OCI-LY1 (cell line): Measurements from ENCODE around the gene RBMS3.

Experiments
- H2AFZ ChIP-seq: fragments of 200-600 bp; sonication (generic), shearing (Covaris generic); 2 replicates; pipeline ENCODE4 v1.6.0; 2014; ENCODE audit warnings: antibody characterized with exemption, mild to moderate bottlenecking, low read length
- H3F3A ChIP-seq: fragments of 200-600 bp; sonication (generic), shearing (Covaris generic); 2 replicates; pipeline ENCODE4 v1.6.0; 2014; ENCODE audit warnings: mild to moderate bottlenecking, antibody characterized with exemption, low read length, moderate library complexity; ENCODE audit not compliant: insufficient read depth
- H3K27ac ChIP-seq: fragments of 200-600 bp; sonication (generic); 2 replicates; pipeline ENCODE4 v1.5.1; 2014; ENCODE audit warnings: low read length, mixed run types, mild to moderate bottlenecking, low read depth; ENCODE audit not compliant: poor library complexity, severe bottlenecking
- H3K27me3 ChIP-seq: fragments of 200-600 bp; sonication (generic); 2 replicates; pipeline ENCODE4 v1.6.0; 2014; ENCODE audit warnings: antibody characterized with exemption, mild to moderate bottlenecking, low read length, moderate library complexity; ENCODE audit not compliant: insufficient read depth
- H3K36me3 ChIP-seq: fragments of 200-600 bp; sonication (generic); 2 replicates; pipeline ENCODE4 v1.6.1; 2014; ENCODE audit warnings: mild to moderate bottlenecking, antibody characterized with exemption, low read length, moderate library complexity, mixed read lengths; ENCODE audit not compliant: insufficient read depth
- H3K4me1 ChIP-seq: fragments of 200-600 bp; sonication (generic); 2 replicates; pipeline ENCODE4 v1.5.1; 2014; ENCODE audit warnings: mild to moderate bottlenecking, low read length, moderate library complexity; ENCODE audit not compliant: insufficient read depth, severe bottlenecking
- H3K4me2 ChIP-seq: fragments of 200-600 bp; sonication (generic), shearing (Covaris generic); 2 replicates; pipeline ENCODE4 v1.6.1; 2014; ENCODE audit warnings: low read length
- H3K4me3 ChIP-seq: fragments of 200-600 bp; sonication (generic); 2 replicates; pipeline ENCODE4 v1.5.1; 2014; ENCODE audit warnings: low read length, low read depth, mild to moderate bottlenecking, mixed read lengths; ENCODE audit not compliant: poor library complexity, severe bottlenecking
- H3K79me2 ChIP-seq: fragments of 200-600 bp; shearing (Covaris generic); 2 replicates; pipeline ENCODE4 v1.6.1; 2016; ENCODE audit warnings: mixed run types, low read length, mixed read lengths; ENCODE audit not compliant: insufficient read depth
- H3K9ac ChIP-seq: fragments of 200-600 bp; sonication (generic), shearing (Covaris generic); 2 replicates; pipeline ENCODE4 v1.6.1; 2014; ENCODE audit warnings: mild to moderate bottlenecking, low read length, mixed read lengths
- H3K9me2 ChIP-seq: fragments of 200-600 bp; sonication (generic), shearing (Covaris generic); 2 replicates; pipeline ENCODE4 v1.6.1; 2014; ENCODE audit warnings: low read depth, mild to moderate bottlenecking, low read length, mixed read lengths
- H3K9me3 ChIP-seq: fragments of 200-600 bp; shearing (Covaris generic); 2 replicates; pipeline ENCODE4 v1.6.1; 2014; ENCODE audit warnings: low read length, mixed read lengths
- H4K20me1 ChIP-seq: fragments of 200-600 bp; sonication (generic), shearing (Covaris generic); 2 replicates; pipeline ENCODE4 v1.6.0; 2016; ENCODE audit warnings: mild to moderate bottlenecking, low read length; ENCODE audit not compliant: insufficient read depth
- CTCF ChIP-seq: fragments of 200-600 bp; sonication (generic), shearing (Covaris generic); IDR thresholded peaks from 2 replicates; pipeline ENCODE4 v1.5.1; 2017; ENCODE audit warnings: mild to moderate bottlenecking, antibody characterized with exemption, low read length, moderate library complexity, mixed read lengths
- EZH2 ChIP-seq: fragments of 200-600 bp; sonication (generic), shearing (Covaris generic); IDR thresholded peaks from 2 replicates; pipeline ENCODE4 v1.8.0; 2017; ENCODE audit warnings: borderline replicate concordance, mixed run types, mild to moderate bottlenecking, antibody characterized with exemption, low read length, moderate library complexity, mixed read lengths

RBMS3 gene

GRCh38 chr3:29347412-29347811, 66.5 kb downstream of the RBMS3 start:
- TF ChIP-seq EZH2: no peak
- no peak for TF ChIP-seq CTCF
- peaks cover 83% of the 10 kb centered on the region for H3K4me1 ChIP-seq
- peak overlapping the region; percentile 46 for H3K9ac ChIP-seq
- H3K9me2 ChIP-seq: no peaks in the 10 kb centered on the region
- H3K27ac ChIP-seq: peak overlapping the region; percentile 70
- H3K4me3 ChIP-seq: peak overlapping the region; percentile 36
- no peaks in the 10 kb centered on the region for H3K9me3 ChIP-seq
- peaks cover 13% of the 10 kb centered on the region for H3K36me3 ChIP-seq
- no peaks in the 10 kb centered on the region for H4K20me1 ChIP-seq
- H3K79me2 ChIP-seq: peaks cover 49% of the 10 kb centered on the region
- H3F3A ChIP-seq: no peaks in the 10 kb centered on the region
- no peaks in the 10 kb centered on the region for H3K27me3 ChIP-seq
- peak overlapping the region; percentile 63 for H3K4me2 ChIP-seq
- no peak overlapping the region for H2AFZ ChIP-seq

DNA sequence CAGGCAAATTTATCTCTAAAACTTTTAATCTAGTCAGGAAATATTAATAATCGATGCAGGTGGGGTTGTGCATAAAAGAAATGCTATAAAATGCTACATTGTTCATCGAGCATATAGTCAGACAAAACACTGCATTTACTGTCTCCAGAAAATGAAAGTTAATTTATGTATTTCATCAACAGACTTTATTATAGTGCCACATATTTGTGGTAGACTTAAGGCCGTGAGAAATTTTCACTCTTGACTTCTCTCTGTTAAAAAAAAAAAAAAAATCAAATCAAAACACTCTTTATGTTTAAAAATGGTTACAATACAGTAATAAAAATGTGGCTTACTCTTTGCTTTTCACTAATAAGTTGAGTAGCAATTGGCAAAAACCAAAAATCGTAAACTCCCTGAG, 67.4 kb downstream of the RBMS3 start:
- TF ChIP-seq CTCF: no peak
- no peak for TF ChIP-seq EZH2
- Histone ChIP-seq H3K9me3 (peaks cover 3% of the 10 kb centered on the region; the same call in 1 of the 2 replicates), H3K27me3 (no peaks in the 10 kb centered on the region), H3K9ac (peak overlapping the region; percentile 46), H2AFZ (no peak overlapping the region), H3K4me2 (peak overlapping the region; percentile 63), H3F3A (no peaks in the 10 kb centered on the region), H4K20me1 (no peaks in the 10 kb centered on the region), H3K9me2 (no peaks in the 10 kb centered on the region), H3K4me3 (peak overlapping the region; percentile 36), H3K4me1 (peaks cover 79% of the 10 kb centered on the region), H3K27ac (peak overlapping the region; percentile 70), H3K79me2 (peaks cover 58% of the 10 kb centered on the region), H3K36me3 (peaks cover 11% of the 10 kb centered on the region)

DNA sequence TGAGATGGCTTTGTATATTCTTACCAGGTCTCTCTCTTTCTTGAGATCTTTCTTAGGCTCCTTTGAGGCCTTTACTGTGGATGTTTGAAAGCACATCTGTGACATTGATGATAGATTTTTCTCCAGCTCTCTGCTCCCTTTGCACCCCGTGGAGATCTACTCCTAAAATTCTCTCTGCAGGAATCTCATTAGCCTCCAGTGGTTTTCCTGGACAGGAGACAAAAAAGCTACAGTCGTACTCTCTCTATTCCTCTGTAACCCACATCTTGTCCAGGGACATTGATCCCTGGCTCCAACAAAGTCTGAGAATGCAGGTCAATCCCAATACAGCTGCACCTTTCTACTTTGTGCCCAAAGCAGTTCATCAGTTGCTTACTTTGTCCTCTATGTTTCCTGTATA, 68.2 kb downstream of the RBMS3 start:
- H3K36me3 ChIP-seq: peaks cover 5% of the 10 kb centered on the region
- H3K27me3 ChIP-seq: no peaks in the 10 kb centered on the region
- peak overlapping the region; percentile 36 for H3K4me3 ChIP-seq
- H3K4me1 ChIP-seq: peaks cover 79% of the 10 kb centered on the region
- peak overlapping the region; percentile 46; the same call in 1 of the 2 replicates for H3K9ac ChIP-seq
- H3K9me2 ChIP-seq: no peaks in the 10 kb centered on the region
- H4K20me1 ChIP-seq: no peaks in the 10 kb centered on the region
- no peak overlapping the region for H2AFZ ChIP-seq
- H3K79me2 ChIP-seq: peaks cover 66% of the 10 kb centered on the region
- peak overlapping the region; percentile 63 for H3K4me2 ChIP-seq
- peak overlapping the region; percentile 70 for H3K27ac ChIP-seq
- TF ChIP-seq CTCF (no peak), EZH2 (no peak)
- peaks cover 3% of the 10 kb centered on the region; the same call in 1 of the 2 replicates for H3K9me3 ChIP-seq
- no peaks in the 10 kb centered on the region for H3F3A ChIP-seq
